GM23338 (cell line): Measurements from ENCODE around the gene DCTN2. TPM values are rescaled to one million over a fixed set of nuclear protein-coding genes. Genes with fewer than 3 reads are reported as not detected.
A peak's percentile ranks its signal among the peaks of the same experiment; 100 is the strongest.

ENCODE experiments used
- ATAC-seq: fragments of 200-7000 bp; cut with Tn5 transposase; 3 replicates; pipeline ENCODE4 v1.9.1; 2020
- DNase-seq: peaks from one replicate; pipeline ENCODE4 v3.0.0-alpha.2; 2015; ENCODE audit warnings: low spot score
- H2AFZ ChIP-seq: fragments of 200-600 bp; sonication (generic); 2 replicates; pipeline ENCODE4 v1.8.0; 2016; ENCODE audit warnings: antibody characterized with exemption, mild to moderate bottlenecking, moderate library complexity
- H3F3A ChIP-seq: fragments of 200-600 bp; sonication (generic); replicated peaks from 2 replicates; pipeline ENCODE4 v1.8.0; 2017; ENCODE audit warnings: antibody characterized with exemption, mixed run types, low read depth
- H3K27ac ChIP-seq: fragments of 200-600 bp; sonication (generic); 2 replicates; pipeline ENCODE4 v1.6.1; 2016; ENCODE audit warnings: low read depth
- H3K27me3 ChIP-seq: fragments of 200-600 bp; sonication (generic); 2 replicates; pipeline ENCODE4 v1.8.0; 2016; ENCODE audit warnings: mild to moderate bottlenecking, mixed run types, moderate library complexity; ENCODE audit not compliant: insufficient read depth
- H3K36me3 ChIP-seq: fragments of 200-600 bp; sonication (generic); 2 replicates; pipeline ENCODE4 v1.8.0; 2016; ENCODE audit warnings: mild to moderate bottlenecking; ENCODE audit not compliant: insufficient read depth
- H3K4me1 ChIP-seq: fragments of 200-600 bp; sonication (generic); 2 replicates; pipeline ENCODE4 v1.8.0; 2016; ENCODE audit warnings: mild to moderate bottlenecking, moderate library complexity; ENCODE audit not compliant: insufficient read depth
- H3K4me2 ChIP-seq: fragments of 200-600 bp; sonication (generic); 2 replicates; pipeline ENCODE4 v1.7.1; 2017; ENCODE audit warnings: mixed run types
- H3K4me3 ChIP-seq: fragments of 200-600 bp; sonication (generic); 2 replicates; pipeline ENCODE4 v1.6.1; 2016; ENCODE audit warnings: mixed run types
- H3K79me2 ChIP-seq: fragments of 200-600 bp; sonication (generic); replicated peaks from 2 replicates; pipeline ENCODE4 v1.8.0; 2017; ENCODE audit warnings: mild to moderate bottlenecking; ENCODE audit not compliant: insufficient read depth
- H3K9me2 ChIP-seq: fragments of 200-600 bp; sonication (generic); 2 replicates; pipeline ENCODE4 v1.8.0; 2017; ENCODE audit not compliant: insufficient read depth
- H4K20me1 ChIP-seq: fragments of 200-600 bp; sonication (generic); replicated peaks from 2 replicates; pipeline ENCODE4 v1.8.0; 2017; ENCODE audit warnings: mild to moderate bottlenecking; ENCODE audit not compliant: insufficient read depth
- H3K27ac Mint-ChIP-seq: 2 replicates; pipeline ENCODE4 v1.8.0; 2020; ENCODE audit warnings: inconsistent platforms, mild to moderate bottlenecking, moderate library complexity, mixed read lengths
- H3K27me3 Mint-ChIP-seq: 3 replicates; pipeline ENCODE4 v1.8.0; 2022; ENCODE audit warnings: low read depth, mild to moderate bottlenecking, moderate library complexity, mixed read lengths, inconsistent platforms; ENCODE audit not compliant: insufficient read depth, poor library complexity
- H3K36me3 Mint-ChIP-seq: 3 replicates; pipeline ENCODE4 v1.8.0; 2021; ENCODE audit warnings: low read depth, mild to moderate bottlenecking, inconsistent platforms, moderate library complexity, mixed read lengths
- H3K4me1 Mint-ChIP-seq: 3 replicates; pipeline ENCODE4 v1.8.0; 2020; ENCODE audit warnings: mild to moderate bottlenecking, inconsistent platforms, mixed read lengths
- H3K4me3 Mint-ChIP-seq: 3 replicates; pipeline ENCODE4 v1.8.0; 2021; ENCODE audit warnings: moderate library complexity, mild to moderate bottlenecking, inconsistent platforms, mixed read lengths
- H3K9me3 Mint-ChIP-seq: 3 replicates; pipeline ENCODE4 v1.8.0; 2020; ENCODE audit warnings: moderate library complexity, mild to moderate bottlenecking, inconsistent platforms, mixed read lengths
- CREB1 ChIP-seq: fragments of 250-450 bp; sonication (Bioruptor Pico); IDR thresholded peaks from 2 replicates; pipeline ENCODE4 v1.5.0; 2020; ENCODE audit warnings: low read depth, mild to moderate bottlenecking, moderate library complexity
- CTCF ChIP-seq, 2 experiments: fragments of 200-600 bp in 1 of 2; sonication (generic) in 1 of 2; conservative IDR thresholded peaks; 2 replicates each; pipeline versions ENCODE4 v1.5.1 to v1.6.1; 2016 to 2017; ENCODE audit warnings: antibody characterized with exemption in 2 of 2, low read depth in 2 of 2, mild to moderate bottlenecking in 2 of 2, moderate library complexity in 1 of 2
- ETS1 ChIP-seq: IDR thresholded peaks from 2 replicates; pipeline ENCODE4 v1.6.1; 2016; ENCODE audit warnings: antibody characterized with exemption
- EZH2 ChIP-seq: fragments of 200-600 bp; sonication (generic); IDR thresholded peaks from one replicate; pipeline ENCODE4 v1.8.0; 2017; ENCODE audit warnings: antibody characterized with exemption, mild to moderate bottlenecking, low read depth; ENCODE audit not compliant: unreplicated experiment
- EZH2phosphoT487 ChIP-seq: fragments of 200-600 bp; sonication (generic); IDR thresholded peaks from one replicate; pipeline ENCODE4 v1.8.1; 2018; ENCODE audit warnings: antibody characterized with exemption; ENCODE audit not compliant: unreplicated experiment
- JUNB ChIP-seq: IDR thresholded peaks from one replicate; pipeline ENCODE4 v1.6.1; 2016; ENCODE audit warnings: antibody characterized with exemption; ENCODE audit not compliant: unreplicated experiment
- NANOG ChIP-seq: IDR thresholded peaks from 2 replicates; pipeline ENCODE4 v1.6.1; 2016; ENCODE audit warnings: antibody characterized with exemption, borderline replicate concordance
- POLR2AphosphoS5 ChIP-seq: IDR thresholded peaks from 2 replicates; pipeline ENCODE4 v1.6.1; 2016; ENCODE audit warnings: antibody characterized with exemption, low read depth
- REST ChIP-seq: IDR thresholded peaks from one replicate; pipeline ENCODE4 v1.6.1; 2018; ENCODE audit warnings: antibody characterized with exemption; ENCODE audit not compliant: unreplicated experiment
- STAT1 ChIP-seq: IDR thresholded peaks from one replicate; pipeline ENCODE4 v1.6.1; 2016; ENCODE audit warnings: antibody characterized with exemption; ENCODE audit not compliant: unreplicated experiment
- ZNF114 ChIP-seq: fragments of 250-450 bp; sonication (Bioruptor Pico); IDR thresholded peaks from 2 replicates; pipeline ENCODE4 v1.5.0; 2020; ENCODE audit warnings: mild to moderate bottlenecking, moderate library complexity
- ZNF331 ChIP-seq: fragments of 250-450 bp; sonication (Bioruptor Pico); IDR thresholded peaks from 2 replicates; pipeline ENCODE4 v1.5.0; 2020; ENCODE audit warnings: low read depth, mild to moderate bottlenecking, moderate library complexity
- ZNF462 ChIP-seq: fragments of 250-450 bp; sonication (Bioruptor Pico); IDR thresholded peaks from 2 replicates; pipeline ENCODE4 v1.5.0; 2020; ENCODE audit warnings: mild to moderate bottlenecking, moderate library complexity
- polyA plus RNA-seq: library from polyadenylated mRNA; unstranded; fragments of >200 nt; fragmentation: Nextera tagmentation; extraction: Ambion mirVana; gene quantifications from 2 replicates; pipeline ENCODE4 v1.2.1, GENCODE V29; 2016
- total RNA-seq: library from RNA; depleted of rRNA; stranded (reverse); fragments of >200 nt; shearing (Covaris generic); gene quantifications from 2 replicates; pipeline ENCODE4 v1.2.3, GENCODE V29; 2014

The DCTN2 gene
- total and polyA plus RNA-seq, 2 experiments from 2014 or later: 56.1 to 157 TPM

GRCh38 chr12:57518920-57519795 lies 27.8 kb downstream of the DCTN2 start:
- H4K20me1 ChIP-seq: peaks cover 35% of the 10 kb centered on the region
- peak; percentile 4 for ATAC-seq
- H3K27ac Mint-ChIP-seq: peak overlapping the region; percentile 99
- H3K4me3 ChIP-seq: peak overlapping the region; percentile 77
- peak overlapping the region; percentile 99 for H3K4me2 ChIP-seq
- peak; percentile 49 for DNase-seq
- TF ChIP-seq NANOG: no peak
- no peak for TF ChIP-seq ZNF462 (CRISPR knock-in tag)
- no peak for TF ChIP-seq ZNF331
- TF ChIP-seq JUNB: no peak
- TF ChIP-seq EZH2phosphoT487: no peak
- no peak for TF ChIP-seq ZNF114 (CRISPR knock-in tag)
- no peak for TF ChIP-seq ETS1
- TF ChIP-seq STAT1: no peak
- TF ChIP-seq EZH2: no peak
- TF ChIP-seq CREB1: no peak
- TF ChIP-seq REST: no peak
- no peak for TF ChIP-seq CTCF (conservative IDR thresholded peaks at IDR 0.05; ENCODE audit: low read depth in 2 of 2)
- TF ChIP-seq POLR2AphosphoS5: no peak; the same call in 1 of the 2 replicates
- H3K36me3 ChIP-seq: peaks cover 37% of the 10 kb centered on the region
- H3K79me2 ChIP-seq: peaks cover 29% of the 10 kb centered on the region
- peaks cover 43% of the 10 kb centered on the region for H3K27me3 Mint-ChIP-seq
- no peaks in the 10 kb centered on the region for H3K9me2 ChIP-seq
- peak overlapping the region; percentile 83 for H3K4me3 Mint-ChIP-seq
- no peaks in the 10 kb centered on the region for H3K27me3 ChIP-seq
- no peak overlapping the region for H2AFZ ChIP-seq
- H3K9me3 Mint-ChIP-seq: no peaks in the 10 kb centered on the region; the same call in 2 of the 3 replicates
- H3K36me3 Mint-ChIP-seq: peaks cover 54% of the 10 kb centered on the region
- H3K4me1 ChIP-seq: peaks cover 35% of the 10 kb centered on the region
- peaks cover 82% of the 10 kb centered on the region for H3F3A ChIP-seq
- H3K27ac ChIP-seq: peak overlapping the region; percentile 98
- H3K4me1 Mint-ChIP-seq: peaks cover 44% of the 10 kb centered on the region
